HG02623 (cell line): ENCODE results near the gene RFX8.
"Not testable (repeated sequence)": the region's sequence is repeated elsewhere in the genome, so short reads cannot be mapped to it uniquely, and the experiment has no call there.

Source experiments
- ATAC-seq: cut with Tn5 transposase; IDR thresholded peaks from one replicate; pipeline ENCODE4 v1.9.1; 2021; ENCODE audit warnings: moderate library complexity; ENCODE audit not compliant: unreplicated experiment

Gene RFX8

GRCh38 chr2:101486994-101487393, 12.1 kb upstream of the RFX8 start:
- no peak for ATAC-seq

- ATAC-seq = no peak
Observed at GRCh38 chr2:101486258-101486701, 11.4 kb upstream of the RFX8 start.

- ATAC-seq = no peak
Observed at GRCh38 chr2:101485856-101486255, 10.9 kb upstream of the RFX8 start.

DNA sequence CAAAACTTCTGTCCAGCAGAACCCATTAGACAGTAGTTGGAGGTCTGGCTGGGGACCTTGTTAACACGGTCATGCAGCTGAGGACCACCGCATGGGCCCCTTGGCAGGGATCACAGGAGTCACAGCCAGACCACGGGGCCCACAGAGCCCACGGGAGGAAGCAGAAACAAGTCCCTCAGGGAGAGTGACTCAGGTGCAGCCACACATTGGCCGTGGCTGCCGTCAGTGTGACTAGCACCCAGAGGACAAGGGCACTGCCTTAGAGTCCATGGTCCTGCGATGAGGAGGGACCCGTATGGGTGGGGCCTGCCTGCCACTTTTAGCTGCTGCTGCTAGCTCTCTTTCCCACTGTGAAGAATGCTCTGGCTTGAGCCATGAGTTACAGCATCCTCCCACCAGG, 5.9 kb upstream of the RFX8 start:
- no peak for ATAC-seq

- ATAC-seq = no peak
Observed at GRCh38 chr2:101479810-101480209, 4.9 kb upstream of the RFX8 start.

DNA sequence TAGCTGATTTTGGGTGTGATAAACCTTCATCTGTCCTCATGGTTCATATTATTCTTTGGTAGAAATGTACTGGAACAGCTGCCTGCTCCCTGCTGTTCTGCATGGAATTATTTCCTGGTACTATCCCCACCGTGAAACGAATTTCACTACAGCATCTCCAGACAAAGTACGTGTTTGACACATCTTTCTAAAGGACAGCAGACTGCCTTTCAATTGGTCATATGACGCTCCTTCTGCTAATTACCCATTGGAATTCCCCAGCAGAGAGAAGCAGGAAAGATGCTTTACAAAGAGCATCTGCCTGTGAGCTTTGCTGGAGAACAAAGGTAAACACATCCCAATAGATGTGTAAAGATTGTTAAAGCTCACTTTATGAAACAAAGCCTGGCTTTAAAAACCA, 4.4 kb upstream of the RFX8 start:
- ATAC-seq = no peak

DNA sequence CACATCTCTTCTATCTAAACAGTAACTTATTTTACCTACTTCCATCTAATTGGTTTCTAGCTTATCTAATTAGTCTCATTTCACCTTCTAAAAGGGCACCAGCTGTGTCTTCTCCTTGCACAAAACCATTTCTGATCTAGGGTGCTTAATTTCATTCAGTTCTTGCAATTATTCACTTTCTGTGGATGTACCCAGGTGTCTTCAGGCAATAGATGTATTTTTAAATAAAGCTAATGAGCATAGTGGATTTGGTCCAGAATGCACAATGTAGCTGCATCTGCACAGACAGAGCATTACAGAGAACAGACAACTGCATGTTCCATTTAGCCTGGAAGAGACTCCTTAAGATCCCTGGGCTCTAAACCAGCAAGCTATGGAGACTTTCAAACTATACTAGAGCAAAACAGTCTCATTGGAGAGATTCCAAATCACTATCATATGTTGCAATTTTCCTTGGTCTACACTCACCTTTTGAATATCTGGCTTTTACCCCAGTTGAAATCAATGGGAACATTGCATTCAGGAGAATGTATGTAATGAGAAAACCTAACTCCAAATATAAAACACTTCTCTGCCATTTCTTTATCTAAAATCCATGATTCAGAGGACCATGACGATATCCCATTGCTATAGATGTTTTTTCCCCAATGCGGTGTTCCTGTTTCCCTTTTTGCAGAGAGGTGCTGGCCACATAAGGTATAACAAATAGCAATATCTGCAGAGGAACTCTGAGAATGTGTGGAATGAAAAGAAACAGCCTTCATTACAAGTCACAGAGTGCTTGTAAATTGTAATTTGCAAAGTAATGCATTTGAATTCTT, 3.5 kb upstream of the RFX8 start:
- no peak for ATAC-seq

GRCh38 chr2:101477556-101477955, 2.6 kb upstream of the RFX8 start:
- no peak for ATAC-seq

DNA sequence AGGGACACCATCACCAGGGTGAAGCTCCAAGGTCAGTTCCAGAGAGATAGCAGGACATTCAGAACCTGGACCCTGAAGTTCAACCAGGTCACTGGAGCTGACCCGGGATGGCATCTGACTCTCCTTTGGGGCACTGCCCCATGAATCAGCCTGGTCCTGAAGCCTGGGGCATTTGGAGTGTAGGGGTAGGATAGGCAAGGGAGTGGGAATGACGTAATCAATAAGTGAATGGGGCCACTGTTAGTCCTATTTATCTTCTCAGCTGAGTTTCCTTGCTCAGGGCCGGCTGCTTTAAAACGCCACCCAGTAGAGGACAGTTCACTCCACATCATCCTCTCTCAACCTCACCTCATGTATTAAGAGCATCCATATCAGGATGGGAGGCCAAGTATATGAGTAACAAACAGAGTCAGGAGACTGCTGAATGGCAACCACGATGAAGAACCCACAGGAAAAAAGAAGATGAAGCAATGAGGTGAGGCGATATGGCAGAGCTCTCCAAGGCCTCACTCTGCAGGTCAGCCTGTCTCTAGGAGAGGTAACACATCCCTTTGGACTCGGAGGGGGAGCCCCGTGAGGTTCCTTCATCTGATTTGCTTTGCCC, 1.8 kb upstream of the RFX8 start:
- no peak for ATAC-seq

GRCh38 chr2:101473911-101474701, 806 bp downstream of the RFX8 start:
- no peak for ATAC-seq

GRCh38 chr2:101473591-101473910, 1.4 kb downstream of the RFX8 start:
- no peak for ATAC-seq

DNA sequence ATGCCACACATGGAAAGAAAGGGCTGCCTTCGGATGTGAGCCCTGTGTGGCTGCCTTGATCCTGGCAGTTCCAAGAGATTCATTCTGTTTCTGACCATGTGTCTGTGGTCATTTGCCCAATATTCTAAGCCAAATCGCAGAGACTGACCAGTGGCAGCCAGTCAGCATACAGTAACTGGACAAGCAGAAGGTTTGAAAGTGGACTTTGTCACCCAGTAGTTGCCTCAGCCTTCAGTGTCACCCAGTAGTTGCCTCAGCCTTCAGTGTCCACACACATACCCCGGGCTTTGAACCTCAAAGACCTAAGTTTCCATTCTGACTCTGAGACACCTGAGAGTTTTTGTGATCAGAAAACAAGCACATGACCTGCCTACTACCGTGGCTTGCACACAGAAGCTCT, 5.0 kb downstream of the RFX8 start:
- ATAC-seq = no peak

DNA sequence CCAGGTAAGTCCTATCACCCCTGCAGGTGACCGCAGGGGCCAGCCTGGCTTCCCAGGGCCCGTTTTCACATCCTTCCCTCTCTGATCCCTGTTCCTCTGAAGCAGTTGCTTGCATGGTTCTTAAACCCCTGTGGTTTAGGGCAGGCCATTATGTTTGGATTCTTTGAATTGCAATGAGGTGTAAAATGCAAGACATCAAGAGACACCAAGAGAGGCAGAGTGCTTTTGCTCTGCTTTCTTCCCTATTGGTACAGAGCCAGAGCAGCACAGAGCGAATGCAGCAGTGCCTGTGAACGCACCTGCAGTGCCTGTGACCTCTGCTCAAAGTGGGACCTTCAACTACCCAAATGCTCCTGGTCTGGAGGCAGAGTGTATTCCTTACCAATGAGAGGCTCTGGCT, 7.6 kb downstream of the RFX8 start:
- no peak for ATAC-seq

- no peak for ATAC-seq
Observed at GRCh38 chr2:101466426-101466825, 8.5 kb downstream of the RFX8 start.

DNA sequence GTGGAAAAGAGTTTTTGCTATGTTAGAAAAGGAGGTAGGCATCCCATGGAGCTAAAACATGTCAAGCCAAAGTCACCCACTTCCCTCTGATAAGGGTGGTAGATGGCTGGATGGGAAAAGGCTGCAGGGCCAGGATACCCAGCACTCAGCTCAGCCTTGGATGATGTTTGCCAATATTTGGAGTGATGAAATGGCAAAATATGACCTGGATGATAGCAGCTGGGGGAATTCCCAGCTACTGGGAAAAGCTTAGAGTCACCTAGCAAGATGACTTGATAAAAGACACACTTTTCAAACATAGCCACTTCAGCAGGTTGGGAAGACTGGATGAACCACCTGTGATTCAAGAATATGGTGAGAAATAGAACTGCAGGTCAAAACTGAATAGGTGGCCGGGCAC, 10.1 kb downstream of the RFX8 start:
- ATAC-seq = no peak

GRCh38 chr2:101463911-101464641, 10.8 kb downstream of the RFX8 start:
- no peak for ATAC-seq

- ATAC-seq = no peak
Observed at GRCh38 chr2:101463421-101463820, 11.5 kb downstream of the RFX8 start.

- ATAC-seq = no peak
Observed at GRCh38 chr2:101461381-101461780, 13.5 kb downstream of the RFX8 start.

GRCh38 chr2:101454408-101454807, 20.5 kb downstream of the RFX8 start:
- ATAC-seq = not testable (repeated sequence)

GRCh38 chr2:101450965-101451364, 23.9 kb downstream of the RFX8 start:
- ATAC-seq = no peak

- ATAC-seq = no peak
Observed at GRCh38 chr2:101446869-101447268, 28.0 kb downstream of the RFX8 start.
